ENCODE results near the gene DLGAP5. TPM values are rescaled to one million over a fixed set of nuclear protein-coding genes. Genes with fewer than 3 reads are reported as not detected.

The DLGAP5 gene
- polyA plus RNA-seq, 1 donor (not counting 4 experiments of a cell fraction or from before 2014, with no cell fraction given), result 15.3 TPM

GRCh38 chr14:55180006-55180405 is 11.4 kb downstream of the DLGAP5 start:
- Histone ChIP-seq H3K9me1 (ENCODE audit: control insufficient read depth, extremely low read depth, insufficient read depth, low read length) (no peaks in the 10 kb centered on the region), H3K4me1 (ENCODE audit: control insufficient read depth, extremely low read depth, insufficient read depth, low read length) (no peaks in the 10 kb centered on the region), H4K20me1 (ENCODE audit: control insufficient read depth, extremely low read depth, insufficient read depth, low read length) (no peaks in the 10 kb centered on the region), H3K36me3 (ENCODE audit: control insufficient read depth in 2 of 2, extremely low read depth in 1 of 2, insufficient read depth in 2 of 2, low read length in 2 of 2) (peaks cover 0 to 10% of the 10 kb centered on the region in 2 experiments), H3K9ac (ENCODE audit: control insufficient read depth, extremely low read depth, insufficient read depth, low read length) (no peak overlapping the region), H3K4me2 (ENCODE audit: control insufficient read depth, extremely low read depth, insufficient read depth, low read depth, low read length) (no peak overlapping the region), H2AFZ (ENCODE audit: control insufficient read depth, low read length) (no peak overlapping the region), H3K4me3 (ENCODE audit: control insufficient read depth in 2 of 3, extremely low read depth in 1 of 3, insufficient read depth in 2 of 3, low read depth in 1 of 3, low read length in 3 of 3) (no peak overlapping the region), H3K79me2 (ENCODE audit: control insufficient read depth, insufficient read depth, low read length) (no peaks in the 10 kb centered on the region), H3K9me3 (ENCODE audit: control insufficient read depth, low read depth, low read length) (no peaks in the 10 kb centered on the region), H3K27me3 (ENCODE audit: control insufficient read depth, extremely low read depth, insufficient read depth, low read length) (no peaks in the 10 kb centered on the region), H3K27ac (ENCODE audit: control insufficient read depth, insufficient read depth, low read length) (no peak overlapping the region)
- DNase-seq (ENCODE audit: low read depth, low spot score) (no peak), FAIRE-seq (no peak)
- TF ChIP-seq CTCF (optimal IDR thresholded peaks at IDR 0.05 in 1 of 3, IDR thresholded peaks at IDR 0.05 in 1 of 3, conservative IDR thresholded peaks at IDR 0.05 in 1 of 3; ENCODE audit: extremely low read depth in 1 of 3, insufficient read depth in 2 of 3, low read length in 3 of 3) (no peak), EZH2 (IDR thresholded peaks at IDR 0.05; ENCODE audit: low read length) (no peak)
- dilution Hi-C loops (cut with MboI; ENCODE audit: extremely low pct_ligation_motif_present, low sequenced_read_pairs), result no loop called here

GRCh38 chr14:55170526-55170925 is 20.9 kb downstream of the DLGAP5 start:
- Histone ChIP-seq H3K27ac (ENCODE audit: control insufficient read depth, insufficient read depth, low read length) (no peak overlapping the region), H3K9me1 (ENCODE audit: control insufficient read depth, extremely low read depth, insufficient read depth, low read length) (no peaks in the 10 kb centered on the region), H2AFZ (ENCODE audit: control insufficient read depth, low read length) (no peak overlapping the region), H3K4me1 (ENCODE audit: control insufficient read depth, extremely low read depth, insufficient read depth, low read length) (no peaks in the 10 kb centered on the region), H3K9ac (ENCODE audit: control insufficient read depth, extremely low read depth, insufficient read depth, low read length) (no peak overlapping the region), H4K20me1 (ENCODE audit: control insufficient read depth, extremely low read depth, insufficient read depth, low read length) (no peaks in the 10 kb centered on the region), H3K27me3 (ENCODE audit: control insufficient read depth, extremely low read depth, insufficient read depth, low read length) (no peaks in the 10 kb centered on the region), H3K79me2 (ENCODE audit: control insufficient read depth, insufficient read depth, low read length) (no peaks in the 10 kb centered on the region), H3K4me2 (ENCODE audit: control insufficient read depth, extremely low read depth, insufficient read depth, low read depth, low read length) (no peak overlapping the region), H3K36me3 (ENCODE audit: control insufficient read depth in 2 of 2, extremely low read depth in 1 of 2, insufficient read depth in 2 of 2, low read length in 2 of 2) (no peaks in the 10 kb centered on the region), H3K4me3 (ENCODE audit: control insufficient read depth in 2 of 3, extremely low read depth in 1 of 3, insufficient read depth in 2 of 3, low read depth in 1 of 3, low read length in 3 of 3) (no peak overlapping the region), H3K9me3 (ENCODE audit: control insufficient read depth, low read depth, low read length) (no peaks in the 10 kb centered on the region)
- DNase-seq (ENCODE audit: low read depth, low spot score), result no peak
- FAIRE-seq, result no peak
- dilution Hi-C loops (cut with MboI; ENCODE audit: extremely low pct_ligation_motif_present, low sequenced_read_pairs), result no loop called here
- no peak for TF ChIP-seq CTCF (optimal IDR thresholded peaks at IDR 0.05 in 1 of 3, IDR thresholded peaks at IDR 0.05 in 1 of 3, conservative IDR thresholded peaks at IDR 0.05 in 1 of 3; ENCODE audit: extremely low read depth in 1 of 3, insufficient read depth in 2 of 3, low read length in 3 of 3)
- no peak for TF ChIP-seq EZH2 (IDR thresholded peaks at IDR 0.05; ENCODE audit: low read length)
